Muscle of leg (tissue), 11 donors: Measurements from ENCODE around the gene PCDHGC5. TPM values are rescaled to one million over a fixed set of nuclear protein-coding genes. Genes with fewer than 3 reads are reported as not detected.

Experiments used
- DNase-seq: peaks from one replicate; pipeline ENCODE4 v3.0.0; 2013
- H3K27ac ChIP-seq: one replicate; pipeline ENCODE4 v1.5.1; 2013; ENCODE audit warnings: mild to moderate bottlenecking, low read length, control low read depth
- H3K27me3 ChIP-seq: one replicate; pipeline ENCODE4 v1.6.1; 2013; ENCODE audit warnings: low read length; ENCODE audit not compliant: control insufficient read depth, insufficient read depth
- H3K36me3 ChIP-seq: one replicate; pipeline ENCODE4 v1.6.1; 2013; ENCODE audit warnings: low read length; ENCODE audit not compliant: control insufficient read depth, insufficient read depth
- H3K4me1 ChIP-seq: one replicate; pipeline ENCODE4 v1.6.1; 2013; ENCODE audit warnings: low read length; ENCODE audit not compliant: control insufficient read depth, insufficient read depth
- H3K4me3 ChIP-seq: one replicate; pipeline ENCODE4 v1.5.1; 2013; ENCODE audit warnings: low read length, control low read depth
- H3K9me3 ChIP-seq: replicated peaks from 2 replicates; pipeline ENCODE4 v1.6.1; 2013; ENCODE audit warnings: low read depth, low read length; ENCODE audit not compliant: control insufficient read depth
- WGBS: methylation state at CpG from one replicate; pipeline ENCODE4 v1.1.5; 2013; ENCODE audit warnings: missing lambda C conversion rate; ENCODE audit not compliant: insufficient coverage; 5-methylcytosine and 5-hydroxymethylcytosine counted together
- polyA plus RNA-seq, 8 donors: library from polyadenylated mRNA; unstranded; fragments of 120-200 nt; gene quantifications; one replicate each; pipeline versions ENCODE4 v1.2.1 to v1.2.3, GENCODE V29; 2013; ENCODE audit warnings: inconsistent platforms in 1 of 8, low replicate concordance in 1 of 8; ENCODE audit not compliant: insufficient read length in 8 of 8, insufficient read depth in 1 of 8
- total RNA-seq: library from RNA; stranded (reverse); fragments of 120-200 nt; gene quantifications from one replicate; pipeline ENCODE4 v1.2.4, GENCODE V29; 2013

Gene PCDHGC5
- total and polyA plus RNA-seq, 9 donors: 0.29 to 1.1 (median 0.49) TPM

- H3K27me3 ChIP-seq: no peaks in the 10 kb centered on the region
- H3K4me1 ChIP-seq: peaks cover 90% of the 10 kb centered on the region
- peak overlapping the region; percentile 97 for H3K27ac ChIP-seq
- no peaks in the 10 kb centered on the region for H3K9me3 ChIP-seq
- H3K36me3 ChIP-seq: peaks cover 25% of the 10 kb centered on the region
- no peak for DNase-seq
- no peak overlapping the region for H3K4me3 ChIP-seq
- WGBS: no CpG with 5 or more reads among the region's 1 CpG
Observed at GRCh38 chr5:141518618-141519015, 29.7 kb downstream of the PCDHGC5 start.

DNA sequence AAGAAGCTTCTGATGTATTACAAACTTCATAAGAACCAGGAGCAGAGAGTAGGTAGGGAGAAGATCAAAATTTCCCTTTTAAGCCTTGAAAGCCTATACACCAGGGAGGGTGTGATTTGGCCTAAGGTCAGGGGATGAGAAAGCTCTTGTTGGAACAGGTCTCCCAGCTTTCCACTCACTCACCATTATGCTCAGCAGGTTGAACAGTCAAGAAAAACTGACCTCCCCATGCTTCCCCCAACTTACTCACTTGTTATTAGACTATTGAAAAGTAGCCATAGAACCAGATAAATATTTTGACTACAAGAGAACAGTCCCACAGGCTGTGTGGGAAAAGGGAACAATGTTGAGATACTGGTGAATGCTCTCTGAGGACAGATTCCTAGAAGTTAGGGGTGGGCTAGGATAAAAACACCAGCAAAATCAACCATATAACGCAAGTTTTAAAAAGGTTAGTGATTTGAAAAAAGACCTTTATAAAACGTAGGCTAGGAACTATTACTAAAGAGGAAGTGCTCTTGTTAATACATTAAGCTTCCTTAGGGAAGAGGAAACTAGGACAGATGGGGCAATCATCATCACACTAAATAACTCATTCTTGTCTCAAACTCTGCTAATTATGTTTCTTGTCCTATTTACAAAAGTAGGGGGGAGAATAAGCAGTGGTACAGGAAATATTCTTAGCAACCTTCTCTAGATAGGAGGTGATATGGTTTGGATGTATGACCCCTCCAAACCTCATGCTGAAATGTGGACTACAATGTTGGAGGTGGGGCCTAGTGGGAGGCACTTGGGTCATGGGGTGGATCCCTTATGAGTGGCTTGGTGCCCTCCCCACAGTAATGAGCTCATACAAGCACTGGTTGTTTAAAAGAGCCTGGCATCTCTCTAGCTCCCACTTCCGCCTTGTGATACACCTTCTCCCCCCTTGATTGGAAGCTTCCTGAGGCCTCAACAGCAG is 31.0 kb downstream of the PCDHGC5 start:
- WGBS: 89% methylated on average over 1 of the region's 3 CpGs
- H3K4me1 ChIP-seq: peaks cover 90% of the 10 kb centered on the region
- H3K36me3 ChIP-seq: peaks cover 25% of the 10 kb centered on the region

DNA sequence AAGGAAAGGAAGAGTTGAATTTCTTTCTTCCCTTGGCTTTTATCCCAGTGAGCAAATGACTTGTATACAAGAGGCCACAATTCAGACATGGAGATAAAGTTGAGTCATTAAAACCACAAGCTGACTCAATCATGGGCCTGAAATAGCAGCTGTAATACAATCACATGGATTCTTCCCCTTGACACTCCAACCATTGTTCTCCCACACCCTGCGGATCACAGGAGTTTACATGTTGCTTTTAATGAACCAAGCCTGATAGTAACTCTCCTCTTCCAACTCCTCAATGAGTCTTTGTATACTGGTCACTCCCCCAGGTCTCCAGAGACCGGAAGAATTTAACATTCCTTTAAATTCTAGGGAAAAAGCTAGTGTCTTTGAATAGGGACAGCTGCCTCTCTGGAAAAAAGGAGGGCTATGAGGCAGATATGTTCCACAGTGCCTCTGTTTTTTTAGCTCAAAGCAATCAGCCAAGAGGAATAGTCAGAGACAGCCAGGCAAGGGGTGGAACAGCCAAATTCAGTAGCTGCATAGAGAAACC is 32.4 kb downstream of the PCDHGC5 start:
- peak overlapping the region; percentile 97 for H3K27ac ChIP-seq
- H3K9me3 ChIP-seq: no peaks in the 10 kb centered on the region
- H3K4me3 ChIP-seq: no peak overlapping the region
- no peaks in the 10 kb centered on the region for H3K27me3 ChIP-seq
- H3K36me3 ChIP-seq: peaks cover 26% of the 10 kb centered on the region
- WGBS: 0% methylated on average over 1 of the region's 2 CpGs
- H3K4me1 ChIP-seq: peaks cover 86% of the 10 kb centered on the region
- peak; percentile 96 for DNase-seq

More for the DNA sequence above, 31.0 kb downstream of the PCDHGC5 start:
- H3K27ac ChIP-seq: peak overlapping the region; percentile 97
- DNase-seq: no peak
- H3K4me3 ChIP-seq: no peak overlapping the region
- H3K27me3 ChIP-seq: no peaks in the 10 kb centered on the region
- H3K9me3 ChIP-seq: no peaks in the 10 kb centered on the region

- Histone ChIP-seq H3K4me3 (no peak overlapping the region), H3K4me1 (peaks cover 81% of the 10 kb centered on the region), H3K36me3 (peaks cover 22% of the 10 kb centered on the region), H3K9me3 (no peaks in the 10 kb centered on the region), H3K27ac (peak overlapping the region; percentile 97), H3K27me3 (no peaks in the 10 kb centered on the region)
- no CpG with 5 or more reads among the region's 2 CpGs for WGBS
- peak; percentile 45 for DNase-seq
Observed at GRCh38 chr5:141522301-141522700, 33.4 kb downstream of the PCDHGC5 start.

GRCh38 chr5:141523991-141524390 is 35.1 kb downstream of the PCDHGC5 start:
- no peak overlapping the region for H3K4me3 ChIP-seq
- DNase-seq: no peak

GRCh38 chr5:141524604-141525597 is 36.0 kb downstream of the PCDHGC5 start:
- peak overlapping the region; percentile 93 for H3K27ac ChIP-seq
- H3K4me1 ChIP-seq: peaks cover 77% of the 10 kb centered on the region
- no peaks in the 10 kb centered on the region for H3K9me3 ChIP-seq
- 5% methylated on average over 6 of the region's 12 CpGs for WGBS
- peak; percentile 99 for DNase-seq
- no peak overlapping the region for H3K4me3 ChIP-seq
- no peaks in the 10 kb centered on the region for H3K27me3 ChIP-seq
- H3K36me3 ChIP-seq: peaks cover 18% of the 10 kb centered on the region

More at GRCh38 chr5:141523991-141524390, 35.1 kb downstream of the PCDHGC5 start:
- Histone ChIP-seq H3K4me1 (peaks cover 75% of the 10 kb centered on the region), H3K27me3 (no peaks in the 10 kb centered on the region), H3K27ac (peak overlapping the region; percentile 93), H3K36me3 (peaks cover 18% of the 10 kb centered on the region), H3K9me3 (no peaks in the 10 kb centered on the region)
- 71% methylated on average over 2 of the region's 8 CpGs for WGBS

GRCh38 chr5:141525653-141526052 is 36.8 kb downstream of the PCDHGC5 start:
- Histone ChIP-seq H3K36me3 (peaks cover 16% of the 10 kb centered on the region), H3K27ac (peak overlapping the region; percentile 93), H3K9me3 (no peaks in the 10 kb centered on the region), H3K4me3 (no peak overlapping the region), H3K27me3 (no peaks in the 10 kb centered on the region), H3K4me1 (peaks cover 71% of the 10 kb centered on the region)
- WGBS: 23% methylated on average over 3 of the region's 7 CpGs
- peak; percentile 58 for DNase-seq

DNA sequence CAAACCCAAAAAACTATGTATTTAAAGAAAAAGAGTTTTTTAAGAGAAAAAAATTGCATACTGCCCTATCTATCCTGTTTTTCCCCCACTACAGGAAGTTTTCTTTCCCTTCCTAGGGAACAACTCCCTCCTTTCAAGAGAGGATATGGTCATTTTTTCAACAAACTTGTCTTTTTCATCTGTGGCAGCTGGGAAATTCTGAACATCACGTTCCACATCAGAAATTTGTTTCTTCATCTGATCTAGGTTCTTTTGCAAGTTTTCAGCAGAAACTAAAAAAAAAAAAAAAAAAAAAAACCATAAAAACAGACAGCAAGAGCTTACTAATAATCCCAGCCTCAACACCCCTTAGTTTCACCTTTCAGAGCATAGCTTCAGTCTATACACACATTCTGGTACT is 38.5 kb downstream of the PCDHGC5 start:
- Histone ChIP-seq H3K36me3 (peaks cover 14% of the 10 kb centered on the region), H3K4me3 (no peak overlapping the region), H3K27me3 (no peaks in the 10 kb centered on the region), H3K27ac (peak overlapping the region; percentile 88), H3K4me1 (peaks cover 55% of the 10 kb centered on the region), H3K9me3 (no peaks in the 10 kb centered on the region)
- DNase-seq: no peak
- no CpG with 5 or more reads among the region's 1 CpG for WGBS

DNA sequence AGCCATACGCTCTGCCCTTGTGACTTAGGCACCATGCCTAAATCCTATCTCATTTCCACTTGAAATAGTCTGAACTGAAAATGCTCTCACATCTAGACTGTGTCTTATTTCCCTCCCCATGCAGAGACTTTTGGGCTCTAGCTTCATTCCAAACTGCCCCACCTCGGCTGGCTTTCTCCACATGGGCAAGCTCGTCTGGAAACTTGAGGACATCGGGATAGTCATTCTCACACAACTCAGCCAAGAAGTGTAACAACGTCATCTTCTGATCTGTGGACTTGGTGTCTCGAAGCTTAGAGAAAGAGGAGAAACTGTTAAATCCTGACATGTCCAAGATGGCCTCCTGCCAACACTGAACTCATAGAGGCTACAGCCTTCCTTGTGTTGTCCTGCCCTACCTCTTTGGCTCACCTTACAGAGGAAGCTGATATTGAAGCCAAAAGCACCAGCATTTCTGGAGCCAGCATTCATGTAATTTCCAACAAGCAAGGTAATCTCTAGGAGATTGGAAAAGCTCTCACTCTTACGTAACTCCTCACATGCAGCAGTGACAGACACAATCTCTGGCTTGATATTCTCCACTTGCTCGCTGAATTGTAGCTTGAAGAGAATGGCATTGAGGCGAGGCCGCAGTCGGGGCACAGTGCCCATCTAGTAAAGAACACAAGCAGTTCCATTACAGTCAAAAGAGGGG is 39.6 kb downstream of the PCDHGC5 start:
- 19% methylated on average over 4 of the region's 11 CpGs for WGBS
- DNase-seq: peak; percentile 97
- H3K27ac ChIP-seq: peak overlapping the region; percentile 88
- H3K36me3 ChIP-seq: peaks cover 14% of the 10 kb centered on the region
- no peaks in the 10 kb centered on the region for H3K27me3 ChIP-seq
- H3K9me3 ChIP-seq: no peaks in the 10 kb centered on the region
- peaks cover 46% of the 10 kb centered on the region for H3K4me1 ChIP-seq
- no peak overlapping the region for H3K4me3 ChIP-seq
